ENCODE measurements around the gene ATAD3A.

GRCh38 chr1:1487701-1488100 lies 24.3 kb upstream of the ATAD3A start:
- TF ChIP-seq POLR2AphosphoS5 (IDR thresholded peaks at IDR 0.05; ENCODE audit: low read depth) (no peak), CTCF (IDR thresholded peaks at IDR 0.05; ENCODE audit: insufficient read depth, low read length) (no peak), GABPA (IDR thresholded peaks at IDR 0.05; ENCODE audit: low read depth) (no peak), REST (IDR thresholded peaks at IDR 0.05; ENCODE audit: insufficient replicate concordance, low read depth) (no peak)
